Measurements from ENCODE around the gene RSBN1L. TPM values are rescaled to one million over a fixed set of nuclear protein-coding genes. Genes with fewer than 3 reads are reported as not detected.
"Not testable (repeated sequence)": the region's sequence is repeated elsewhere in the genome, so short reads cannot be mapped to it uniquely, and the experiment has no call there.

The RSBN1L gene
- total RNA-seq, 1 donor from 2014 or later: 18.3 TPM

DNA sequence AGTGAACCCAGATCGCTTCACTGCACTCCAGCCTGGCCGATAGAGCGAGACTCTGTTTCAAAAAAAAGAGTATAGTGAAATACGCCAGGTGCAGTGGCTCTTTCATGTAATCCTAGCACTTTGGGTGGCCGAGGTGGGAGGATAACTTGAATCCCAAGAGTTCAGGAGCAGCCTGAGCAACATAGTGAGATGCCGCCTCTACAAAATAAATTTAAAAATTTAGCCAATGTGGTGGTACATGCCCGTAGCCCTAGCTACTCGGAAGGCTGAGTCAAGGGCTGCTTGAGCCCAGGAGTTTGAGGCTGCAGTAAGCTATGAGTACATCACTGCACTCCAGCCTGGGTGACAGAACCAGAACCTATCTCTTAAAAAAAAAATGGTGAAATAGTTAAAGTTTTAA lies 74.1 kb downstream of the RSBN1L start:
- no peak for DNase-seq (ENCODE audit: low spot score)

GRCh38 chr7:77771901-77772300 lies 75.6 kb downstream of the RSBN1L start:
- no peak for DNase-seq (ENCODE audit: low spot score)

DNA sequence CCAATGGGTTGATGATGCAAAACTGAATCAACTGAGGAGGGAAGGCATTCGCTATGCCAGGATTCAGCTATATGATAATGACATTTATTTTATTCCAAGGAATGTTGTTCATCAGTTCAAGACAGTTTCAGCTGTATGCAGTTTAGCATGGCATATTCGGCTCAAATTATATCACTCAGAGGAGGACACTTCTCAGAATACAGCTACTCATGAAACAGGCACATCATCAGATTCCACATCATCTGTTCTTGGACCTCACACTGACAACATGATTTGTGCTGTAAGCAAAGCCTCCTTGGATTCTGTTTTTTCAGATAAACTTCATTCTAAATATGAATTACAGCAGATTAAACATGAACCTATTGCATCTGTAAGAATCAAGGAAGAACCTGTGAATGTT lies 82.3 kb downstream of the RSBN1L start:
- DNase-seq (ENCODE audit: low spot score): no peak

GRCh38 chr7:77782383-77782782 lies 86.1 kb downstream of the RSBN1L start:
- DNase-seq (ENCODE audit: low spot score): no peak

GRCh38 chr7:77783111-77783510 lies 86.9 kb downstream of the RSBN1L start:
- DNase-seq (ENCODE audit: low spot score): no peak

DNA sequence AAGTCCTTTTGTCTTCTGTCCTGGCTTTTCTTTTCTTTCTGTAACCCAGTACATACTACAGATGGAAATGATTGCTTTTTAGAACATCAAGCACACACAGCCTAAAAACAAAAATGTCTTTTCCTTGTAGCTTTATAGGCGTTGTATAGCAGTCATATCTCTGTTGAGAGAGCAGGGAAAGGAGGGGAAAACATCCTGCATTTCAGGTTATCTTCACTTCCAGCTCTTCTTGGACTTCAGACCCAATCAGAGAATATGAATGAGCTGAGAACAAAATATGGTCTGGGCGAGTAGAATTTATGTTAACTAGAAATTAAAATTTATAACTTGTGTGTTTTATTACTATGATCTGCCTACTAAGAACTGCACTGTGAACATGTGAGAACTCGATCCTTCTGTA lies 87.3 kb downstream of the RSBN1L start:
- DNase-seq (ENCODE audit: low spot score): no peak

- DNase-seq (ENCODE audit: low spot score): not testable (repeated sequence)
These were observed 88.2 kb downstream of the RSBN1L start for GRCh38 chr7:77784426-77784825.

- no peak for DNase-seq (ENCODE audit: low spot score)
These were observed 89.8 kb downstream of the RSBN1L start for GRCh38 chr7:77786018-77786417.

- no peak for DNase-seq (ENCODE audit: low spot score)
These were observed 90.5 kb downstream of the RSBN1L start for GRCh38 chr7:77786741-77787140.

DNA sequence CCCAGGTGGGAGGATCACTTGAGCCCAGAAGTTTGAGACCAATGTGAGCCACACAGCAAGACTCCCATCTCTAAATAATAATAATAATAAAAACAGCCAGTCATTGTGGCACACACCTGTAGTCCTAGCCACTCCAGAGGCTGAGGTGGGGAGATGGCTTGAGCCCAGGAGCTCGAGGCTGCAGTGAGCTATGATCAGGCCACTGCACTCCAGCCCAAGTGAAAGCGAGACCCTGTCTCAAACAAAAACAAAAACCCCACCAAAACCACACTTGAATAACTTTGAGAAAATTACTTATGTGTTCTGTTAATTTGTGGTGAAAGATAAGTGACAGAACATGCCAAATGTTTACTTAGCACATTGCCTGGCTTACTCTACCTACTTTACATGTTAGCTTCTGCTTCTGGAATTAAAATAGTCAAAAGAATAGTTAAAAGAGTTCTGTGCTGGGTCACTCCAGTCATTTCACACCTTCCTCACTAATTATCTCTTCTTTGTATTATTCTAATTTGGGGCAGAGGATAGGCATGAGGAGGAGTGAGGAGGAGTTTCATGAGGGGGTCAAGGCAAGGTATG lies 92.2 kb downstream of the RSBN1L start:
- DNase-seq (ENCODE audit: low spot score): no peak

DNA sequence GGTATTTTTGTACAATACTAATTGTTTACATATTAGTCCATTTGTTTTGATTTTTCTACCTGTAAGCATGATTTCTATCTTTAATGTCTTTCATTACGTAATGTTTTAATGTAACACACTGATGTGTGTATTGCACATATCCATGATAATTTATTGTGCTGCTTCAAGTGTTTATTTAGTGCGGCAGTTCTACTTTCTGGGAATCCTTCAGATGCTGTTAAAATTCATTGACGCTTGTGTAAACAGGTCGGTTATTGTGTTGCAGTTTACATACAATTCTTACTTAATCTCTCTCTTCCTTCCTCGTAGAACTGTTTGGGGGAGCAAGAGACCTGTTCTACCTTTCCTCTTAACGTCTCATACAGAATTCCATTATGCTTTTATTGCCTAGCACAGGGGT lies 95.1 kb downstream of the RSBN1L start:
- no peak for DNase-seq (ENCODE audit: low spot score)

DNA sequence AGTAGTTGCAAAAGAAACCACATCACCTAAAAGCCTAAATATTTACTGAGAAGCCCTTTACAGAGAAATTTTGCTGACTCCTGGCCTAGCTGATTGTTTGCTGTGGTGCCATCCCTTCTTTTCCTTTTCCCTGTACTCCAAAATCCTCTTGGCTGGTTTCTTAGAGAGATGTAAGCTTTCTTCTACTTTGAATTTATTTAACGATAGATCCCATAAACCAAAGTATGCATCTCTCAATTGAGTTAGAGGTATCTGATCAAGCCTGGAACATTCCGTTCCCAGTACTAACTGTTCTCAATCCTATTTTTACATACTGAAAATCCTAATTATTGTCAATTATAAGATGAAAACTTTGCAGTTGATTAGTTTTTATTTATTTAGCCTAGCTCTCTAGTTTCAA lies 95.7 kb downstream of the RSBN1L start:
- no peak for DNase-seq (ENCODE audit: low spot score)

- DNase-seq (ENCODE audit: low spot score): no peak
These were observed 97.7 kb downstream of the RSBN1L start for GRCh38 chr7:77794000-77794399.

DNA sequence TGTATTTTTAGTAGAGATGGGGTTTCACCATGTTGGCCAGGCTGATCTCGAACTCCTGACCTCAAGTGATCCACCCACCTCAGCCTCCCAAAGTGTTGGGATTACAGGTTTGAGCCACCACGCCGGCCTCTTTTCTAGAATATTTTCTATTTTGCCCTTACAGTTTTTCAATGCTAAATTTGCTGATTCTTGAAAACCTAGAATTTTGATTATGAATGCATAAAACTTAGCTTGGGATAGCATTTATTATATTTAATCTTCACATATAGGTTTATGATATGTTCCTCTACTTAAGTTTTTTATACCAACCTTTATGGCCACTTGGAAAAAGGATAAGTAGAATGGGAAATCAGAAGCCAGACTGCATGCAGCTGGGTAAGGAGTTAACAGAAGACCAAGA lies 99.8 kb downstream of the RSBN1L start:
- DNase-seq (ENCODE audit: low spot score): no peak

GRCh38 chr7:77796960-77797359 lies 100.7 kb downstream of the RSBN1L start:
- DNase-seq (ENCODE audit: low spot score): no peak

GRCh38 chr7:77797734-77798393 lies 101.6 kb downstream of the RSBN1L start:
- DNase-seq (ENCODE audit: low spot score): no peak

DNA sequence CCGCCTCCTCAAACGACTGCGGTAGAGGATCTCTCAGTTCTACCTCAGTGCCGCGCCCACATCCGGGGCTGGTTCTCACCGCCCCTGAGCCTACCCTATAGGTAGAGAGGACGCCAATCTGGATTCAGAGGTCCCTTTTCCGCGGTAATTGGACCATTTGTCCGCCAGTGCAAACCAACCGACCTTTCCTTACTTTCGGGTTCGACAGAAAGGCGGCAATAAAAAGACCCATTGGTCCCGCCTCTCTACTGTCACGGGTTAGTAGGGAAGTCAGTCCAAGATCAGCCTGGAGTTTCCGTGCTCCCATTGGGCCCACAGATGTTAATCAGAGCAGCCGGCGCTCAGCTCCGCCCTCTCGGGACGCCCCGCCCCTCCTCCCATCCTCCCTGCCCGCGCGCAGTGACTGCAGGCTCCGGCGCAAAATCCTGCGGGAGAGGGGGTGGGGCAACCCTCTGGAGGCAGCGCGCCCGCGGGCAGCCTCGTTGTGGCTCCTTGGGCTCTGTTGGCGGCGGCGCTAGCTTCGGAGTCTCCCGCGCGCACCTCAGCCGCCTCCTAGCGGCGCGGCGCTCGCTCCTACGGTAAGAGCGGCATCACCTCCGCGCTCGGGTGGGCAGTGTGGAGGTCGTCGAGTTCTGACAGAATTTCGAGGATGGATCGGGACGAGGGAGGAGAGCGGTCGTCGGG lies 102.3 kb downstream of the RSBN1L start, which contains the start of the genes PHTF2 and TMEM60:
Gene PHTF2, plus strand, starts transcription at position 380 of the 684 bp plus-strand sequence.
Gene TMEM60, minus strand, starts transcription at position 41 of the 684 bp plus-strand sequence. CDS start 4,061 bp downstream, outside the sequence.
- DNase-seq (ENCODE audit: low spot score): peak; percentile 99

DNA sequence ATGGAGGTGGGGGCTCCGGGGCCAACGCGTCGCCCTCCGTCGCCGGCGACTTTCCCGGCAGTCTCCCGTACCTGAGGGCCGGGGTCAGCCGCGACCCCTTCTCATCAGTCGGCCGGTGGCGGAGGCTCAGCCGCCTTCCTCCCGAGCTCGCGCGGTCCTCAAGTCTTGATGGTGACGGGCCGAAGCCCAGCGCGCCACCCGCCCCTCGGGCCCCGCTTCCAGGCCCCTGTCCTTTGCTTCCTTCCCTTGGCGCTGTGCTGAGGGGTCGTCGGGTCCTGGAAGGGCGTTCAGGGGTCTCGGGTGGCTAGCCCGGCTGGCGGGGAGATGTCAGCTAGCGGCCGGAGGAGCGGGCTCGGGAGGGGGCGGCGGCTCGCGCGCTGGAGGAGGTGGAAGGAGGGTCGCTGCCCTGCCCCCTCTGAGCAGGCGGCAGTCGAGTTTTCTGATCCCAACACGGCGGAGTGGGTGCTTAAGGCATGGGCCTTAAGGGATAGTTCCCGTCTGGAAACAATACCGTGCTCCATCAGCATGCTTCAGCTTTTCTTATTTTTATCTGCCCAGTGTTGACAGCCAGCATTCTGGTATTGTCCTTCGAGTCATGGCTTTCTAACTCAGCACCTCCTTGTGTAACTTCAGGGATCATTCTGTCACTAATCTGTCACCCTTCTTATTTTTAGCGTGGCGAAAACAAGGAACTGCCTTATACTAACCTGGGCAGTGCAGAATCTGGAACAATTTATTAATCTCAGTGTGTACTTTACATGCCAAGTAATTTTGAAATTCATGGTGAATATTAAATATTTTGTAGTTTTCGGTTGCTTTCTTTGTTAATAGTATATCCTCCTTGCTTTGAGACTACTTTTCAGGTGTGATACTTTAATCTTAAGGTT lies 103.1 kb downstream of the RSBN1L start:
- DNase-seq (ENCODE audit: low spot score): no peak

- no peak for DNase-seq (ENCODE audit: low spot score)
These were observed 103.9 kb downstream of the RSBN1L start for GRCh38 chr7:77800158-77800557.

- no peak for DNase-seq (ENCODE audit: low spot score)
These were observed 104.5 kb downstream of the RSBN1L start for GRCh38 chr7:77800730-77801129.

DNA sequence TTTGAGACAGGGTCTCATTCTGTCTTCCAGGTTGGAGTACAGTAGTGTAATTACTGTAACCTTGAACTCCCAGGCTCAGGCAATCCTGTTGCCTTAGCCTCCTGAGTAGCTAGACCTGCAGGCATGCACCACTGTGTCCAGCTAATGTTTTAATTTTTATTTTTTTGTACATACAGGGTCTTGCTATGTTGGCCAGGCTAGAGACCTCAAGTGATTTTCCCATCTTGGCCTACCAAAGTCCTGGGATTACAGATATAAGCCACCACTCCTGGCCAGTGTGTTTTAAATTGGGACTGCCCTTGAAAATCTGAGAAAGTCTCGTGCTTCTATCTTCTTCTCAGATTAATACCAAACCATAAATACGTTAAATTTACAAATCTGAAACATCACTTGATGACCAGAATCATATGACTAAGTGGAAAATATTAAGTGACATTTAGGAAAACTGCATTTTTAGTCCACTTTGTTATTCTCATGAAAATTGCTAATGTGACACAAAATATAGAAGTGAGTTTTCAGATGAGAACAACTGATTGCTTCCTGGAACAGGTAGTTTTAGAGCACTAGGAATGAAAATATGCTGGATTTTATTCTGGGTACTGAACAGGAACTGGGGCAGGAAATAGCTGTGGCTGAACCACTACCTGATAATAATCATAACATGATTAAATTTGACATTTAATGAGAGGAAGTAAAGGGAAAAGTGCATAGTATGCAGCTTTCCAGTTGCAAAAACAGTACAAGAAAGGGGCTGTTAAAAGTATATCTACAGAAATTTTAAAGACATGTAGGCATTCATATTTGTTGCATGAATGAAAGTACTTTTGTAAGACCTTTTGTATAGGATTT lies 106.5 kb downstream of the RSBN1L start:
- DNase-seq (ENCODE audit: low spot score): no peak
